ENCODE data around the gene MAP4K2. TPM values are rescaled to one million over a fixed set of nuclear protein-coding genes. Genes with fewer than 3 reads are reported as not detected.

The MAP4K2 gene
- total RNA-seq, 1 experiment from 2014 or later: 24.7 TPM

DNA sequence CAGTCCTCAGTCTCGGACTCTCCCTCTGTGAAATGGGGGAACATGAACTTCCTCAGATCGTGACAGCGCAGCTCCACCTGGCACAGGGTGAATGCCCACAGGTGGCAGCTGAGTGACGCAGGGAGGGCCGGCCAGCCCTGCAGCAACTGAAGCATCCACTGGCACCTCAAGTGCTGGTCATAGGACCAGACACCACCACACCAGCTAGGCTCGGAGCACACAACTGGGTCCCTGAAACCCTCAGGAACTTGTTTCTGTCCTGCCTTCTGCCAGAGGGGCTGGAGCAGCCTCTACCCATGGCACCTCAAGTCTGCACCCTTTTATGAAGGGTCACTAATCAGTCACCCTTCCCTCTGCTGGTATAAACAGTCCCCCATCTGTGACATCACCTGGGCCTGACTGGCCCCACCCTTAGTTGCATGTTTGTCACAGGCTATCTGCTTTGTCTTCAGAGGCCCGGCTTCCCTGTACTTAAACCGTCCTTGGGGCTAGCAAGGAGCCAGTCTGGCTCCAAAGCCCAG lies 48.9 kb upstream of the MAP4K2 start:
- no CpG with 5 or more reads among the region's 8 CpGs for WGBS (ENCODE audit: extremely low coverage, insufficient read length, low lambda C conversion rate)
- Histone ChIP-seq H3K23me2 (ENCODE audit: insufficient read length, low read depth, low read length, poor library complexity, severe bottlenecking) (no peaks in the 10 kb centered on the region), H3K4me2 (ENCODE audit: insufficient read depth, insufficient read length, low read length) (no peak overlapping the region), H3K18ac (ENCODE audit: insufficient read length, low read depth, low read length) (no peak overlapping the region), H2AFZ (ENCODE audit: low read length) (no peak overlapping the region), H2BK12ac (ENCODE audit: insufficient read length, low read depth, low read length) (no peak overlapping the region), H4K5ac (ENCODE audit: insufficient read length, low read depth, low read length) (no peak overlapping the region), H3K27ac (ENCODE audit: insufficient read length, low read depth, low read length) (no peak overlapping the region), H3K23ac (ENCODE audit: insufficient read length, low read depth, low read length) (no peak overlapping the region), H2AK5ac (ENCODE audit: insufficient read length, low read length) (no peak overlapping the region), H3K14ac (ENCODE audit: insufficient read depth, low read length) (no peak overlapping the region), H3K4me1 (ENCODE audit: insufficient read depth, low read length) (no peaks in the 10 kb centered on the region; the same call in 1 of the 2 replicates), H3K4ac (ENCODE audit: low read depth, low read length) (no peak overlapping the region), H4K91ac (ENCODE audit: insufficient read length, low read depth, low read length) (no peak overlapping the region), H4K8ac (replicated peaks; ENCODE audit: insufficient read length, low read depth, low read length) (no peak overlapping the region), H2BK20ac (ENCODE audit: low read depth, low read length, poor library complexity, severe bottlenecking) (no peak overlapping the region), H3K9ac (ENCODE audit: extremely low read depth, insufficient read length, low read length) (no peak overlapping the region), H2BK15ac (ENCODE audit: low read depth, low read length) (no peak overlapping the region), H3K79me2 (ENCODE audit: insufficient read depth, low read length) (no peaks in the 10 kb centered on the region), H3K27me3 (ENCODE audit: insufficient read depth, low read length) (no peaks in the 10 kb centered on the region), H3K9me3 (ENCODE audit: control insufficient read depth, low read depth, low read length) (no peaks in the 10 kb centered on the region), H3T11ph (ENCODE audit: low read length) (no peak overlapping the region), H4K20me1 (ENCODE audit: control insufficient read depth, insufficient read depth, insufficient read length) (no peaks in the 10 kb centered on the region), H3K79me1 (ENCODE audit: insufficient read depth, low read depth, low read length, poor library complexity, severe bottlenecking) (no peaks in the 10 kb centered on the region), H3K56ac (ENCODE audit: insufficient read length, low read depth, low read length) (no peak overlapping the region), H2BK5ac (ENCODE audit: insufficient read length, low read length) (no peak overlapping the region), H2BK120ac (ENCODE audit: low read depth, low read length, poor library complexity, severe bottlenecking) (no peak overlapping the region)
- no peak overlapping the region for H3K4me3 Mint-ChIP-seq
- H3K36me3 Mint-ChIP-seq (ENCODE audit: insufficient read depth in 1 of 3, low read depth in 3 of 3): peaks cover 2 to 14% (median 11%) of the 10 kb centered on the region in 3 experiments; a peak in 6 of 7 replicates
- no peaks in the 10 kb centered on the region for H3K9me3 Mint-ChIP-seq
- DNase-seq: no peak
- TF ChIP-seq, protein P1, sequence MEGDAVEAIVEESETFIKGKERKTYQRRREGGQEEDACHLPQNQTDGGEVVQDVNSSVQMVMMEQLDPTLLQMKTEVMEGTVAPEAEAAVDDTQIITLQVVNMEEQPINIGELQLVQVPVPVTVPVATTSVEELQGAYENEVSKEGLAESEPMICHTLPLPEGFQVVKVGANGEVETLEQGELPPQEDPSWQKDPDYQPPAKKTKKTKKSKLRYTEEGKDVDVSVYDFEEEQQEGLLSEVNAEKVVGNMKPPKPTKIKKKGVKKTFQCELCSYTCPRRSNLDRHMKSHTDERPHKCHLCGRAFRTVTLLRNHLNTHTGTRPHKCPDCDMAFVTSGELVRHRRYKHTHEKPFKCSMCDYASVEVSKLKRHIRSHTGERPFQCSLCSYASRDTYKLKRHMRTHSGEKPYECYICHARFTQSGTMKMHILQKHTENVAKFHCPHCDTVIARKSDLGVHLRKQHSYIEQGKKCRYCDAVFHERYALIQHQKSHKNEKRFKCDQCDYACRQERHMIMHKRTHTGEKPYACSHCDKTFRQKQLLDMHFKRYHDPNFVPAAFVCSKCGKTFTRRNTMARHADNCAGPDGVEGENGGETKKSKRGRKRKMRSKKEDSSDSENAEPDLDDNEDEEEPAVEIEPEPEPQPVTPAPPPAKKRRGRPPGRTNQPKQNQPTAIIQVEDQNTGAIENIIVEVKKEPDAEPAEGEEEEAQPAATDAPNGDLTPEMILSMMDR (conservative IDR thresholded peaks at IDR 0.05): no peak
- H3K27me3 Mint-ChIP-seq (ENCODE audit: low read depth): no peaks in the 10 kb centered on the region
- H3K27ac Mint-ChIP-seq: peak overlapping the region in 1 of 3 experiments; percentile 53; a peak in 3 of 7 replicates
- H3K4me1 Mint-ChIP-seq: peaks cover 22 to 23% of the 10 kb centered on the region in 2 experiments

Measured in H9 (cell line).